Measurements from ENCODE around the gene ABCG5.

DNA sequence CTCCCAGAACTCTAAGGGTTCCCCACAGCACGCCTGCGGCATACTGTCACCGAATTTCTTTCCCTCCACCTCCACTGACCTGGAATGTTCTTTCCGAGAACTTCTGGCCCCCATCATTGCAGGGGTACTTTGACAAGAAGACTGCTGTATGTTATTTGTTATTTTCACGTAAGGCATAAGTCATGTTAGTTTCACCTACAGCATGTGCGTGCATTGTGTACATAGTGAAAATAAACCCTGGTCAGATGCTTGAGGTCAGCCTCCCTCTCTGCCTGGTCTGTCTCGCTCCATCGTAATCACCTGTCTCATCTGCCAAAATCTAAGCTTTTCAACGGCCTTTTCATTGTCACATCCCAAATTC is 4.2 kb upstream of the ABCG5 start:
- TF ChIP-seq, protein P1, sequence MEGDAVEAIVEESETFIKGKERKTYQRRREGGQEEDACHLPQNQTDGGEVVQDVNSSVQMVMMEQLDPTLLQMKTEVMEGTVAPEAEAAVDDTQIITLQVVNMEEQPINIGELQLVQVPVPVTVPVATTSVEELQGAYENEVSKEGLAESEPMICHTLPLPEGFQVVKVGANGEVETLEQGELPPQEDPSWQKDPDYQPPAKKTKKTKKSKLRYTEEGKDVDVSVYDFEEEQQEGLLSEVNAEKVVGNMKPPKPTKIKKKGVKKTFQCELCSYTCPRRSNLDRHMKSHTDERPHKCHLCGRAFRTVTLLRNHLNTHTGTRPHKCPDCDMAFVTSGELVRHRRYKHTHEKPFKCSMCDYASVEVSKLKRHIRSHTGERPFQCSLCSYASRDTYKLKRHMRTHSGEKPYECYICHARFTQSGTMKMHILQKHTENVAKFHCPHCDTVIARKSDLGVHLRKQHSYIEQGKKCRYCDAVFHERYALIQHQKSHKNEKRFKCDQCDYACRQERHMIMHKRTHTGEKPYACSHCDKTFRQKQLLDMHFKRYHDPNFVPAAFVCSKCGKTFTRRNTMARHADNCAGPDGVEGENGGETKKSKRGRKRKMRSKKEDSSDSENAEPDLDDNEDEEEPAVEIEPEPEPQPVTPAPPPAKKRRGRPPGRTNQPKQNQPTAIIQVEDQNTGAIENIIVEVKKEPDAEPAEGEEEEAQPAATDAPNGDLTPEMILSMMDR (conservative IDR thresholded peaks at IDR 0.05 in 1 of 2, IDR thresholded peaks at IDR 0.05 in 1 of 2; ENCODE audit: extremely low read depth in 1 of 2, insufficient read depth in 1 of 2, low read depth in 1 of 2, low read length in 2 of 2), result no peak
- TF ChIP-seq EZH2 (IDR thresholded peaks at IDR 0.05; ENCODE audit: borderline replicate concordance, low read length), result no peak

Measured in mammary epithelial cell (primary cell).